OCI-LY7 (cell line): ENCODE data around the gene PRH2. TPM values are rescaled to one million over a fixed set of nuclear protein-coding genes. Genes with fewer than 3 reads are reported as not detected.

ENCODE experiments used
- BruUV-seq: library from RNA; stranded (reverse); fragments of 400-500 nt; replicated peaks from 2 replicates; lab custom pipeline; 2021; lab: Mats Ljungman, UMichigan
- CTCF ChIA-PET: fragments of 300-600 bp; sonication (Branson Sonifier 250); formaldehyde crosslinking; loops from one replicate; lab custom pipeline; 2022; ENCODE audit warnings: antibody characterized with exemption; ENCODE audit not compliant: unreplicated experiment; lab: Charles Lee
- POLR2A ChIA-PET: fragments of 300-600 bp; sonication (Branson Sonifier 250); formaldehyde crosslinking; loops from one replicate; lab custom pipeline; 2022; ENCODE audit warnings: antibody characterized with exemption; lab: Charles Lee
- DNase-seq: peaks from one replicate; pipeline ENCODE4 v3.0.0-alpha.2; 2015; ENCODE audit warnings: low spot score
- H2AFZ ChIP-seq: fragments of 200-600 bp; sonication (generic), shearing (Covaris generic); 2 replicates; pipeline ENCODE4 v1.6.1; 2014; ENCODE audit warnings: mild to moderate bottlenecking, antibody characterized with exemption, low read length, moderate library complexity
- H3K27ac ChIP-seq: fragments of 200-600 bp; sonication (generic); 2 replicates; pipeline ENCODE4 v1.5.1; 2014; ENCODE audit warnings: mixed run types, low read depth, mild to moderate bottlenecking, moderate library complexity, low read length, inconsistent platforms; ENCODE audit not compliant: poor library complexity, severe bottlenecking
- H3K36me3 ChIP-seq: fragments of 200-600 bp; sonication (generic); 2 replicates; pipeline ENCODE4 v1.6.1; 2014; ENCODE audit warnings: mild to moderate bottlenecking, antibody characterized with exemption, low read length, moderate library complexity, mixed read lengths; ENCODE audit not compliant: insufficient read depth
- H3K4me1 ChIP-seq: fragments of 200-600 bp; sonication (generic); 2 replicates; pipeline ENCODE4 v1.5.1; 2014; ENCODE audit warnings: mild to moderate bottlenecking, low read length; ENCODE audit not compliant: insufficient read depth, poor library complexity, severe bottlenecking
- H3K4me2 ChIP-seq: fragments of 200-600 bp; sonication (generic); 2 replicates; pipeline ENCODE4 v1.6.1; 2014; ENCODE audit warnings: mild to moderate bottlenecking, low read length
- H3K4me3 ChIP-seq: fragments of 200-600 bp; sonication (generic); 2 replicates; pipeline ENCODE4 v1.5.1; 2014; ENCODE audit warnings: mild to moderate bottlenecking, low read depth, low read length; ENCODE audit not compliant: poor library complexity, severe bottlenecking
- H3K79me2 ChIP-seq: fragments of 200-600 bp; sonication (generic); 2 replicates; pipeline ENCODE4 v1.6.1; 2016; ENCODE audit warnings: low read depth, mild to moderate bottlenecking, low read length, moderate library complexity, mixed read lengths; ENCODE audit not compliant: insufficient read depth
- H3K9me2 ChIP-seq: fragments of 200-600 bp; sonication (generic); 2 replicates; pipeline ENCODE4 v1.6.1; 2016; ENCODE audit warnings: mild to moderate bottlenecking, low read length, mixed read lengths; ENCODE audit not compliant: insufficient read depth
- H3K9me3 ChIP-seq: fragments of 200-600 bp; sonication (generic); 2 replicates; pipeline ENCODE4 v1.6.1; 2014; ENCODE audit warnings: mild to moderate bottlenecking, mixed run types, low read length, mixed read lengths
- H4K20me1 ChIP-seq: fragments of 200-600 bp; sonication (generic); 2 replicates; pipeline ENCODE4 v1.6.1; 2014; ENCODE audit warnings: mild to moderate bottlenecking, antibody characterized with exemption, low read length, moderate library complexity, mixed read lengths; ENCODE audit not compliant: insufficient read depth
- EZH2phosphoT487 ChIP-seq: fragments of 200-600 bp; sonication (generic); IDR thresholded peaks from 2 replicates; pipeline ENCODE4 v1.6.1; 2018; ENCODE audit warnings: low read depth, borderline replicate concordance, mild to moderate bottlenecking, mixed run types, antibody characterized with exemption, low read length, moderate library complexity, mixed read lengths
- intact Hi-C: fragments of 100-400 bp; cut with micrococcal nuclease; formaldehyde crosslinking; loops from one replicate; pipeline ENCODE4 v1.10.0; 2022; ENCODE audit not compliant: unreplicated experiment
- total RNA-seq, 2 experiments: library from RNA; depleted of rRNA in 1 of 2; stranded (reverse); fragments of >200 nt in 1 of 2; shearing (Covaris generic) in 1 of 2; gene quantifications; 2 replicates each; pipeline ENCODE4 v1.2.3, GENCODE V29; 2014 to 2022
- TF ChIP-seq, protein P1 (sequence below): fragments of 200-600 bp; sonication (generic); conservative IDR thresholded peaks from 2 replicates; pipeline ENCODE4 v1.5.1; 2014; ENCODE audit warnings: mild to moderate bottlenecking, antibody characterized with exemption, low read length, moderate library complexity, mixed read lengths

Gene PRH2
- total RNA-seq, 2 experiments from 2014 or later, result not detected

DNA sequence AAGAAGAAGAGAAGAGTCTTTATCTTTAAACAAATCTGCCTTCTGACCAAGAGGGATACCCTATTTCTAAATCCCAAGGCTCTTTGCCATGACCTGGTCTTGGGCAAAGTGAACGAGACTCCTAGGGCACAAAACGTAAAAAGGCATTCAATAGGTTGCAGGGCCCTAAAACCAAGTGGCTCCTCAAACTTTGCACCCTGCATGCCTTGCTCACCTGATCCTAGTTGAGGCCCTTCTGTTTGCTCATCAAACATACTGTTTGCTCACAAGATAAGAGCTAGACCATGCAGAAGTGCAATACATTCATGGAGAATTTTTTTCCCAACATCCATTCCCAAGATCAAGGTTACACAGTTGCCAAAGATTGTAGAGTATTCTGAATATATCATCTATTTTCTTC lies 37.1 kb upstream of the PRH2 start:
- H3K9me3 ChIP-seq, result no peaks in the 10 kb centered on the region
- H3K4me3 ChIP-seq, result no peak overlapping the region
- intact Hi-C loops, result no loop called here
- no peak for DNase-seq
- ChIA-PET CTCF (no interaction called here), POLR2A (interaction anchor here (0.6 to 1.1 kb wide), 2 partner anchors 18 to 1889 kb away, joined by 3 read pairs; no protein-coding TSS in a partner anchor)
- H3K9me2 ChIP-seq, result no peaks in the 10 kb centered on the region
- TF ChIP-seq, protein P1, sequence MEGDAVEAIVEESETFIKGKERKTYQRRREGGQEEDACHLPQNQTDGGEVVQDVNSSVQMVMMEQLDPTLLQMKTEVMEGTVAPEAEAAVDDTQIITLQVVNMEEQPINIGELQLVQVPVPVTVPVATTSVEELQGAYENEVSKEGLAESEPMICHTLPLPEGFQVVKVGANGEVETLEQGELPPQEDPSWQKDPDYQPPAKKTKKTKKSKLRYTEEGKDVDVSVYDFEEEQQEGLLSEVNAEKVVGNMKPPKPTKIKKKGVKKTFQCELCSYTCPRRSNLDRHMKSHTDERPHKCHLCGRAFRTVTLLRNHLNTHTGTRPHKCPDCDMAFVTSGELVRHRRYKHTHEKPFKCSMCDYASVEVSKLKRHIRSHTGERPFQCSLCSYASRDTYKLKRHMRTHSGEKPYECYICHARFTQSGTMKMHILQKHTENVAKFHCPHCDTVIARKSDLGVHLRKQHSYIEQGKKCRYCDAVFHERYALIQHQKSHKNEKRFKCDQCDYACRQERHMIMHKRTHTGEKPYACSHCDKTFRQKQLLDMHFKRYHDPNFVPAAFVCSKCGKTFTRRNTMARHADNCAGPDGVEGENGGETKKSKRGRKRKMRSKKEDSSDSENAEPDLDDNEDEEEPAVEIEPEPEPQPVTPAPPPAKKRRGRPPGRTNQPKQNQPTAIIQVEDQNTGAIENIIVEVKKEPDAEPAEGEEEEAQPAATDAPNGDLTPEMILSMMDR, result no peak
- no peak for TF ChIP-seq EZH2phosphoT487
- H3K36me3 ChIP-seq, result no peaks in the 10 kb centered on the region
- H3K79me2 ChIP-seq, result no peaks in the 10 kb centered on the region
- no peak overlapping the region for H3K27ac ChIP-seq
- no TSS peak for BruUV-seq
- no peak overlapping the region for H3K4me2 ChIP-seq
- H4K20me1 ChIP-seq, result no peaks in the 10 kb centered on the region
- H2AFZ ChIP-seq, result no peak overlapping the region
- no peaks in the 10 kb centered on the region for H3K4me1 ChIP-seq

DNA sequence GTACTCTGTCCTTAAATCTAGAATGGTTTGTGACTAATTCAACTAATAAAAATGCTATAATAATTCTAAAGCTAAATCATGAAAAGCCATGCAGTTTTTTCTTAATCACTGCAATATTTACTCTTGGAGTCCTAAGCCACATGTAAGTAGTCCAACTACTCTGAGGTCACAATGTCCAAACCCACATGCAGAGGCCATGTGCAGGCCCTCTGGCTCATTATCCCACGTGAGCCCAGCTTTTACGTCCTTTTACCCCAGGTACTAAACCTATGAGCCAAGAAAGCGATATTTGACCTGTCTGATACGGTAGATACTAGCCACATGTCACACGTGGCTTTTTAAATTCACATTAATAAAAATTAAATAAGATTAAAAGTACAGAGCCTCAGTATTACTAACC lies 32.2 kb upstream of the PRH2 start:
- BruUV-seq, result no TSS peak
- intact Hi-C loops, result no loop called here
- H3K9me3 ChIP-seq, result no peaks in the 10 kb centered on the region
- no peak overlapping the region for H3K27ac ChIP-seq
- no peaks in the 10 kb centered on the region for H4K20me1 ChIP-seq
- DNase-seq, result no peak
- H3K36me3 ChIP-seq, result no peaks in the 10 kb centered on the region
- POLR2A ChIA-PET, result no interaction called here
- no peaks in the 10 kb centered on the region for H3K4me1 ChIP-seq
- H2AFZ ChIP-seq, result no peak overlapping the region
- no peak overlapping the region for H3K4me2 ChIP-seq
- CTCF ChIA-PET, result no interaction called here
- H3K4me3 ChIP-seq, result no peak overlapping the region
- H3K9me2 ChIP-seq, result no peaks in the 10 kb centered on the region
- H3K79me2 ChIP-seq, result no peaks in the 10 kb centered on the region
- TF ChIP-seq, protein P1, result no peak
- no peak for TF ChIP-seq EZH2phosphoT487

DNA sequence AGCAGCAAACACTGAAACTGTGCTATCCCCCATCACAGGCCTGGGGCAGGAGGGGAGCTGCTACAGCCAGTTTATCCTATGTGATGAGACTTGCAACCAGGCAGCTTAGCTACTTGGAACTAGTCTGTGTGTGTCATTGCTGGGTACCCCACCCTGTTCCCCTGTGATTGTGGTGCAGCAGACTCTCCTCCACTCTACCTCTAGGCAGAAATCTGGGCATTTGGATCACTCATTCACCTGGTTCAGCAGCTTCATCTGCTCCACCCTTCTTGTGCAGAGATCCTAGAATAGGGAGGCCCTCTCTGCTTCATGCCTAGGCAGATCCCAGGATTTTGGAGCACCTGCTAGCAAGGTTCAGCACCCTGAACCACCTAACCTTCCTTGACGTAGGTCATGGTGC lies 28.5 kb upstream of the PRH2 start:
- Histone ChIP-seq H3K9me3 (no peaks in the 10 kb centered on the region), H3K4me2 (no peak overlapping the region), H3K79me2 (no peaks in the 10 kb centered on the region), H3K36me3 (no peaks in the 10 kb centered on the region), H2AFZ (no peak overlapping the region), H3K4me3 (no peak overlapping the region), H3K4me1 (no peaks in the 10 kb centered on the region), H3K27ac (no peak overlapping the region), H4K20me1 (no peaks in the 10 kb centered on the region), H3K9me2 (no peaks in the 10 kb centered on the region)
- DNase-seq, result no peak
- TF ChIP-seq, protein P1, result no peak
- no peak for TF ChIP-seq EZH2phosphoT487
- POLR2A ChIA-PET, result interaction anchor here (1.1 kb wide), 1 partner anchor 126 kb away, joined by 4 read pairs; no protein-coding TSS in a partner anchor
- CTCF ChIA-PET, result no interaction called here
- BruUV-seq, result no TSS peak
- intact Hi-C loops, result no loop called here
